GM19328 (cell line): Measurements from ENCODE around the gene RAB8A.
"Not testable (repeated sequence)": the region's sequence is repeated elsewhere in the genome, so short reads cannot be mapped to it uniquely, and the experiment has no call there.

Source experiments
- ATAC-seq: cut with Tn5 transposase; IDR thresholded peaks from one replicate; pipeline ENCODE4 v1.9.1; 2021; ENCODE audit warnings: mild to moderate bottlenecking, moderate library complexity; ENCODE audit not compliant: unreplicated experiment

Gene RAB8A

DNA sequence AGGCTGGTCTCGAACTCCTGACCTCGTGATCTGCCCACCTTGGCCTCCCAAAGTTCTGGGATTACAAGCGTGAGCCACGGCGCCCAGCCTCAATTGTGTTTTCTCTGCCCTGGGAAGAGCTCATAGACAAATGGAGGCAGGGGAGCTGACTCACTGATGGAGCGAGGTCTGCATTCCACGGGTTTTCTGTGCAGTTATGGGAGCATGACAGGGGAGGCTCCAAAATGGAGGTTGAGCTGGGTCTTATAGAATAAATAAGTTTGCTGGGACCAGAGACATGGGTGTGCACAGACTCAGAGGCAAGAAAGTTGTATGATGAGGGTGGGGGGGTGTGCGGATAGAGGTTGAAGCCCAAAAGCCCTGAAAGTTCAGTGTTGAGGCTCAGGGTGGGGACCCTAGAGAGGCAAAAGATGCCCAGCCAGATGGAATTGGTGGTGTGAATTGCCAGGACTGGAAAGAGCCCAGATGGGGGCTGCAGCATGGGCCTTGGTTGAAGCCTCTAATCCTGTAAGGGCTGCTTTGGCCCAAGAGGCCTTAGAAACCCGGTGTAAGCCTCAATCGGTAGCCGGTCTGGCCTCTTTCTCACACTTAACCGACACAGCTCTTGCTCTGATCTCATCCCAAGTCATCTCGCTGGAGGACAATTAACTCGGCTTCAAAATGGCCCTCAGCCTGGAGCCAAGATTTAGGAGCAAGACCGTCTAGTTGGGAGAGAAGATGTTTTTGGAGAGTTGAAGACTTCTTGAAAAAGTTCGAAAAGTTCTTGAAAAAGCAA, 33.5 kb upstream of the RAB8A start:
- ATAC-seq: no peak

DNA sequence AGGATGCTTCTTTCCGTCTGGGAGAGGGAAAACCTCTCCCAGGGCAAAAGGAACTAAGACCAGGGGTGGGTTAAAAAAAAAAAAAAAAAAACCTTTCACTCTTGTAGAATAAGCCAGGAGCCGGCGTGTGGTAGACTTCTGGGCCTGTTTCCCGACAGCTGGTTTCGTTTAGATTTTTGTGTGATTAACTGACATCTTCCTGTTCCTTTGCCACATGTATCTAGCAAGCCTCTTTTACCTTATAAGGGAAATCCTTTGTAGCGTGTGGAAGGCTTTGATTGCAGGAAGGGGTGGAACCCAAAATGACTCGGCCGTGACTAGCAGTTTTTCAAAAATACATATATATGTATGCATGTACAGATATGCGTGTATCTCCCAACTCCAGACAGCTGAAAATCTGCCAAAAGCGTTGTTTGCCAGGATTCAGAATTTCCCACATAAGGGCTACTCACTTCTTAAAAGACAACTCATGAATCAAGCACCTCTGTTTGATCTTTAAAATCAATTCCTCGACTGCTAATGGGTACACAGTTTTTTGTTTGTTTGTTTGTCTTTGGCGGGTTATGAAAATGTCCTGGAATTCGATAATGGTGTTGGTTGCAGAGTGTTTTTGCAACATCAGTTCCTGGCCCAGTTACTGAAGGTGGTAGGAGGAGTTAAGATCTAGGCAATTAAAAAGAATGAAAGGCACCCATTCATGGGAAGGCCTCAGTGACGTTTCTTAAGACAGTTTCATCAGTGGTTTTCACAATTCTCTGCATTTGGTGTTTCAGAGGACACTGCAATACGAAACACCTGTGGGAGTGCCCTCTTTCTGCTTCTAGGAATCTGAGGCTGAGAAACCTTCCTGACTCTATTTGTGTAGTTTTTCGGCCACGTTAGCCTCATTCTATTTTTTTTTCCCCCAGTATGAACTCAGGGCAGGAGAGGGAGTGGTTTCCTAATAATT, 32.7 kb upstream of the RAB8A start:
- ATAC-seq: no peak

DNA sequence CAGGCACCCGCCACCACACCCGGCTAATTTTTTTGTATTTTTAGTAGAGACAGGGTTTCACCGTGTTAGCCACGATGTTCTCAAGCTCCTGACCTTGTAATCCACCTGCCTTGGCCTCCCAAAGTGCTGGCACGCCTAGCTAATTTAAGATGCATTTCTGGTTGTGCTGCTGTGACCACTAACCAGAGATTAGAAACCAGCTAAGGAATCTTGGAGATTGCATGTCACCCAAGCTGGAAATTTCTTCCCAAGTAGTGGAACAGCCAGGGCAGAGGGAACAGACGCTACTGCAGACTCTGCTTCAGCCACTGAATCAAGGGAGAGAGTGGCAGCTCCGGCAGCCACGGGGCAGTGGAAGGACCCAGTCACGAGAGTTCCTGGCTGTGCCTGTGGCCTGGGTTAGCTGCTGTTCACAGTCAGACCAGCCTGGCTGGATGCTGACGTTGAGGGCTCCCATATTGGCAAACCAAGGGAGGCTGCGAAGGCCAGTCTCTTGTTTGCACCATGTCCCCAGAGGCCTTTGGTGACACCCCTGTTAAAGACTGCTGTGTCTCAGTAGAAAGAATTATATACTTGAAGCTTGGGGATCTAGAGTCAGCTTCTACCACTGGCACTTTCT, 27.5 kb upstream of the RAB8A start:
- no peak for ATAC-seq

DNA sequence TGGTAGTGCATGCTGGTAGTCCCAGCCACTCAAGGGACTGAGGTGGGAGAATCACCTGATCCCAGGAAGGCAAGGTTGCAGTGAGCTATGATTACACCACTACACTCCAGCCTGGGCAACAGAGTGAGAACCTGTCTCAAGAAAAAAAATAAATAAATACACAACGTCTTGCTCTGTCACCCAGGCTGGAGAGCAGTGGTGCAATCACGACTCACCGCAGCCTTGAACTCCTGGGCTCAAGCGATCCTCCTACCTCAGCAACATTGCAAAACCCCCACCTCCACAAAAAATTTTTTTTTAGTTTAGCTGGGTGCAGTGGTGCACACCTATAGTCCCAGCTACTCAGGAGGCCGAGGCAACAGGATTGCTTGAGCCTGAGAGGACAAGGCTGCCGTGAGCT, 26.6 kb upstream of the RAB8A start:
- ATAC-seq: no peak

DNA sequence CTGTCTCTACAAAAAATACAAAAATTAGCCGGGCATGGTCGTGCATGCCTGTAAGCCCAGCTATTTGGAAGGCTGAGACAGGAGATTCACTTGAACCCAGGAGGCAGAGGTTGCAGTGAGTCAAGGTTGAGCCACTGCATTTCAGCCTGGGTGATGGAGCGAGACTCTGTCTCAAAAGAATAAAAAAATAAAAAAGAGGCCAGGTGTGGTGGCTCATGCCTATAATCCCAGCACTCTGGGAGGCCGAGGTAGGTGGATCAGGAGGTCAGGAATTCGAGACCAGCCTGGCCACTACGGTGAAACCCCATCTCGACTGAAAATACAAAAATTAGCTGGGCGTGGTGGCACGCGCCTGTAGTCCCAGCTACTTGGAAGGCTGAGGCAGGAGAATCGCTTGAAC, 24.3 kb upstream of the RAB8A start:
- not testable (repeated sequence) for ATAC-seq

DNA sequence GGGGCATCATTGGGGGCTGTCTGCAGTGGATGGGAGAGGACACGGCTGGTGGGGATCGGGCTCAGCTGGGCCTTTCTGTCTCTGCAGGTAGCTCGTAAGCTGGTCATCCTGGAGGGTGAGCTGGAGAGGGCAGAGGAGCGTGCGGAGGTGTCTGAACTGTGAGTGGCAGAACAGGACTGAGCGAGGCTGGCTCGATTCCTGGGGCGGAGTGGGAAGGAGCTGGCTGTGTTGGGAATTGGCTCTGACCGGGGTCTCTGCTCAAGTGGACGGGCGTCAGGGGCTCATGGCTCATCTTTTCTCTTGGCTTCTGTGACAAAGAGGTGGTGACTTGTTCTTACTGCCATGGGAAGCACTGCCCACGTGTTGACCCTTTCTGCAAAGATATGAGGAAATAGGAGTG, 23.7 kb upstream of the RAB8A start:
- no peak for ATAC-seq

DNA sequence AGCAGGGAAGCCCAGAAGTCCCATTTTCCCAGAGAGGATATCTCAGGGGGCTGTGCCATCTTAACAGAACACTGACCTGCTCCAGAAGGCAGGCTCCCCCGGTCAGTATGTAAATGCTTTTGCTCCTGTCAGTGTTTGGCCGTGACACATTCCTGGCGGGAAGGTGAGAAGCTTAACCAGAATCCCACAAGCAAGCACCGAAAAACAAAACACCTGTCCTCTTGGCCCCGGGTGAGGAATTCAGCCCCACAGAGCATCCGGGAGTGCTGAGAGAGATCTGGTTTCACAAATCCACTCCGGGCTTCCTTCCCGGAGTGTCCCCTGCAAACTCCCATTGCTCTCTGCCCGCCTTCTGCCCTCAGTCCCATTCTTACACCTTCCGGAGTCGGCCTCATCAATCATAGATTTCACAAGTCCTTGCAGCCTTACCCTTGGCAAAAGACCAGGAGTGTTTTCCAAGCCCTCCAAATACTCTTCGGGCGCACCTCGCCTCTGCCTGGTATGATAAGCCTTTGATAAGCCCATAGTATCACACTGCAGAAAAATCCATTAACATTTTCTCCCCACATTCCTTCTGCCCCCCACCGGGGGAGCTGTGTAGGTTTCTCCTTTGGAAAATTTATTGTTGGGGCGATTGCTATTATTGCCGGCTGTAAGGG, 23.2 kb upstream of the RAB8A start:
- ATAC-seq: no peak

DNA sequence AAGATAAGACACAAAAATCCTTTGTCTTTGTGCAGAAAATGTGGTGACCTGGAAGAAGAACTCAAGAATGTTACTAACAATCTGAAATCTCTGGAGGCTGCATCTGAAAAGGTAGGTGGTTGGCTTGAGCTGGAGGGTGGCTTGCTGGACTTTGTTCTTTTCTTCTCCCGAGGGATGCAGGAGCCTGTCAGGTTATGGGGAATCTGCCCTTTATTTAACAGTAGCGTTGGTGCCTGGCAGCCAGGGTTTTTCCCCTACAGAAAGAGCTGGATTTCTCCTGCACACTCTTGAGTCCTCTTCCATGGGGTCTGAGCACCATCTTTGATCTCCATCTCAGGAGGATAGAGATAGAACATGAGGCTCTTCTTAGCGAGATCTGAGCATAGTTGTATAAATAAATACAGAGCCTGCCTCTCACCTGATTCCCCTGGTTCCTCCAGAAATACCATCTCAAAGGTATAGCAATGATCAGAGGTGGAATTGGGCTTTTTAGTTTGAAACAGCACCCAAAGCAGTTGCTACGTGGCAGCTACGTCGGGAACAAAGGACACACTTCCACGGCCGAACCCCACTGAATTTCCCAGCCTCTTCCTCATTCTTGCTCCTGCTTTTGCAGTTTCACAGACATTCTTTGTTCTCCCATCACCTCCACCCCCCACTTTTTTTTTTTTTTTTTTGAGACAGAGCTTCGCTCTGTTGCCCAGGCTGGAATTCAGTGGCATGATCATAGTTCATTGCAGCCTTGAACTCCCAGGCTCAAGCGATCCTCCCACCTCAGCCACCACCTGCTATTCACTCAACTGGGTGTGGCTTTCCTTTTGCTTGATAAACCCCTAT, 22.5 kb upstream of the RAB8A start:
- no peak for ATAC-seq

DNA sequence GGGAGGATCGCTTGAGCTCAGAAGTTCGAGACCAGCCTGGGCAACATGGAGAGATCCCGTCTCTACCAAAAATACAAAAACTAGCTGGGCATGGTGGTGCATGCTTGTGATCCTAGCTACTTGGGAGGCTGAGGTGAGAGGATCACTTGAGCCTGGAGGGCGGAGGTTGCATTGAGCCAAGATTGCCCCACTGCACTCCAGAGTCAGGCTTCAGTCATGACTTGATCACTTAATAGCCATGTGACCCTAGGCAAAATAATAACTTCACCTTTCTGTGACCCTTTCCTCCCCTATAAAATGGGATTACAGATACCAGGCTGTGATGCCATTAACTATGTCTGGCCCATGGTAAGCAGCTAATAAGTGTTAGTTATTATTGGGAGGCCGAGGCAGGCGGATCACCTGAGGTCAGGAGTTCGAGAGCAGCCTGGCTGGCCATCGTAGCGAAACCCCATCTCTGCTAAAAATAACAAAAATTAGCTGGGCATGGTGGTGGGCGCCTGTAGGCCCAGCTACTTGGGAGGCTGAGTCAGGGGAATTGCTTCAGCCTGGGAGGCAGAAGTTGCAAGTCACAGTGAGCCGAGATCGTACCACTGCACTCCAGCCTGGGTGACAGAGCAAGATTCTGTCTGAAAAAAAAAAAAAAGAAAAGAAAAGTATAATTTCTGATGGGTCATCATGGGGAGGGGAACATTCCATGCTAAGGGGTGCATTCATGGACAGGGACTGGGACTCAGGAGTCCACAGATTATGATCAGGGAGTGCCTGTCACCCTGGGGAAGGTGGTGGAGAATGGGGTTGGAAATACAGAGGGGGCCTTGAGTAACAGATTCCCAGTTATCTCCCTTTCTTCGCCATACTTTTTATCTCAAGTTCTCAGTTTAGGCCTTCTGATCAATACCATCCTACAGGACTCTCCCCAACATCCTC, 19.9 kb upstream of the RAB8A start:
- no peak for ATAC-seq

DNA sequence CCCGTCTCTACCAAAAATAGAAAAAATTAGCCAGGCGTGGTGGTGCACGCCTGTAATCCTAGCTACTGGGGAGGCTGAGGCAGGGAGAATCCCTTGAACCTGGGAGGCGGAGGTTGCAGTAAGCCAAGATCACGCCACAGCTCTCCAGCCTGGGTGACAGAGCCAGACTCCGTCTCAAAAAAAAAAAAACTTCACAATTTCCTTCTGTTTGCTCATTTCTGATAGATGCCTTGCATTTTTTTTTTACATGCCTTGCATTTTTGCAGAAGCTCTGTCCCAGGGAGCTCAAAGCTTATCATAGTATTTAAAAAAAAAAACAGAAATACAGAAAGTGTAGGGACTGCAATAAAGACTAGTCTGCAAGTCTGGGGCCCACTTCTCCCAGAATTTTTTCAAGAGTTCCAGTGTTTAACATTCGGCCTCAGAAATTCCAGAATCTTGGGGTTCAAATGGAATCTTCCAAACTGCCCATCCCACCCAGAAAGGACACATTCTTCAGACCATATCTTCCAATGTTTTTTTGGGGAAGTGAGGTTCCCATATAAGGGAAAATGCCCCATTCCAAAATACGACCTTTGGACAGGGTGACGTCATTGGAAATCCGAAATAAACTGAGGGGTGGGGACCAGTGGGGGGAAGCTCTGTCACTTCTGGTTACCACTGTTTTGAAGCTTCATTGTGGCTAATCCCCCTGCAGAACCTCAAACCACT, 17.2 kb upstream of the RAB8A start:
- no peak for ATAC-seq

DNA sequence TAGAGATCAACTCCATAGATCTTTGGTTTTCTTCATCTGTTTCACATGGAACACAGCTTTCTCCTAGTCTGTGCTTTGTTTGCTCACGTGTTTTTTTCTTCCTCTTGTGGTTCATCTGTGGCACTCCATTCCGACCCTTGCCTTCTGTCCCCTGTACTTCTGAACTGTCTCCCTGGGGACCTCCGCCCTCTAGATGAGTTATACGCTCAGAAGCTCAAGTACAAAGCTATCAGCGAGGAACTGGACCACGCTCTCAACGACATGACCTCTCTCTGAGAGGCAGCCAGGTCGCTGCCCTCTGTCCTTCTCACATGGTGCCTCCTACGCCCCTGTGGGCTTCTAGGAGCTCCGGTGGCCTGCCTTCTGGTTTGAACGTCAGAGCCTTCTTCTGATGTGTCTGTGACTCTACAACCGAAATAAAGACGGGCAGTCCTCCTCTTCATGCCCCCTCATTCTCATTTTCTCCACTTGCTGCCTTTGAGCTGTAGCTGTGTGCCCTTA, 16.6 kb upstream of the RAB8A start:
- no peak for ATAC-seq

DNA sequence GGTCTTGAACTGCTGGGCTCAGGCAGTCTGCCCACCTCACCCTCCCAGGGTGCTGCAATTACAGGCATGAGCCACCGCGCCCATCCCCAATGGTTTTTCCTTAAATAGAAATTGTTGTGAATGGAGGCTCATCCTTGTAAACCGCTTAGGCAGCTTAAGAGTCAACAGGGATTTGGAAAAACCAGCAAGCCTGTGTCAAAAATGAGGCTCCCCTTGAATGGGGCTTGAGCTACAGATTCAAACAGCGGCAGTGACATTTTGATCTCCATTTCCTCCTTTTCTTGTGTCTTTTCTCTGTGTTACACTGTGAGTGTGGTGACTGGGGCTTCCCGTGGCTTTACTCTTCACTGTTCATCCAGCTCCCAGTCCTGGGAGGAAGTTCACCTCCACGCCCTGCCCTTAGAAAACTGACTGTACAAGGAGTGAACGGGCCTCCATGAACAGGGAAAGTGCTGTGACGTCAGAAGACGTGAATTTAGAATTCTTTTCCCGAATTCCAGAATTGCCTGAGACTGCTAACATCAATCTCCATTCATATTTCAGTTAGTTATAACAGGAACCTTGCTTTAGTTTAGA, 15.3 kb upstream of the RAB8A start:
- ATAC-seq: no peak

DNA sequence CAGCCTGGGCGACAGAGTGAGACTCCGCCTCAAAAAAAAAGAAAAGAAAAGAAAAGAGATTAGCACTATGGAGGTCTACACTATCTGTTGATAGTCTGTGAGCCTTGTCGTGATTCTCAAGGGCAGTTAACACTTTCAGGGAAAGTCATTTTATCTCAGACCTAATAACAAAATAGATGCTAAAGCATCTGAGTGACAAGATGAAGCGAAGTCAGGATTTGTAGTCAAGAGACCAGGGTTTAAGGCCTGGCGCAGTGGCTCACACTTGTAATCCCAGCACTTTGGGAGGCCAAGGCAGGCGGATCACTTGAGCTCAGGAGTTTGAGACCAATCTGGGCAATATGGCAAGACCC, 13.3 kb upstream of the RAB8A start:
- ATAC-seq: no peak

DNA sequence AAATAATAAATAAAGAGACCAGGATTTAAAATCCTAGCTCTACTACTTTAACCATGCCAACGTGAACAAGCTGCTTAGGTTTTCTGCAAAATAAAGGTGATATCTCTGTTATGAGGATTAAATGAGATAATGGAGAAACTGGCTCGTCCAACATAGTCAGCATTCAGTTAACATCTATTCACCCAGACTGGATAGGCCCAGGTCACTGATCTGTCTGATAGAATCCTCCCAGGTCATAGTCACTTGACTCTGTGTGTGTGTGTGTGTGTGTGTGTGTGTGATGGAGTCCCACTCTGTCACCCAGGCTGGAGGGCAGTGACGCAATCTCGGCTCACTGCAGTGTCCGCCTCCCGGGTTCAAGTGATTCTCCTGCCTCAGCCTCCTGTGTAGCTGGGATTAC, 12.9 kb upstream of the RAB8A start:
- ATAC-seq: no peak

DNA sequence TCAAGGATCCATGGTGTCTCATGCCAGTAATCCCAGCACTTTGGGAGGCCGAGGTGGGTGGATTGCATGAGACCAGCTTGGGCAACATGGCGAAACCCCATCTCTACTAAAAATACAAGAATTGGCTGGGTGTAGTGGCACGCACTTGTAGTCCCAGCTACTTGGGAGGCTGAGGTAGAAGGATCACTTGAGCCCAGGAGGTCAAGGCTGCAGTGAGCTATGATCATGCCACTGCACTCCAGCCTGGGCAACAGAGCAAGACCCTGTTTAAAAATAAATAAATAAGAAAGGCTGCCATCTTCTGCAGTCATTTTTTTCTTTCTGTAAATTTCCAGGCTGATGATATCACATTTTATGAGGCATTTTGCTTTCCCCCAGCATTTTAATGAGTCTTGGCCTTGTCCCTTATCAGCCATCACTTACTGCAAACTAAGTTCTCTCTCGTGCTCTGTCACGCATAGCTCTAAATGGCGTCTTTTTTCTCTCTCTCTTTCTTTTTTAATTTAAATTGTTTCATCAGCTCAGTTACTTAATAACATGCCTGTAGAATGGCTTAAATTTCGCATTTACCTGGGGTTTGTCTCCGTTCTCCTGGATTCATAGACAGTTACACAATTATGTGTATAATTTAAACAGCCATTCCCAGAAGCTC, 12.2 kb upstream of the RAB8A start:
- not testable (repeated sequence) for ATAC-seq

DNA sequence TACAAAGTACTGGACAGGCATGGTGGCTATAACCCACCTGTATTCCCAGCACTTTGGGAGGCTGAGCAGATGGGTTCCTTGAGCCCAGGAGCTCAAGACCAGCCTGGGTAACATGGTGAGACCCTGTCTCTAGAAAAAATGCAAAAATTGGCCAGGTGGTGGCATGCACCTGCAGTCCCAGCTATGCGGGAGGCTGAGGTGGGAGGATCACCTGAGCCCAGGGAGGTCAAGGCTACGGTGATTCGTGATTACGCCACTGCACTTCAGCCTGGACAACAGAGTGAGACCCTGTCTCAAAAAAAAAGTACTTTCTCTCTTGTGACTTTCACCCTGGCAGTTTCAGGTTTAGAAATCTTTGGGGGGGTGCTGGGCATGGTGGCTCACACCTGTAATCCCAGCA, 11.2 kb upstream of the RAB8A start:
- no peak for ATAC-seq

DNA sequence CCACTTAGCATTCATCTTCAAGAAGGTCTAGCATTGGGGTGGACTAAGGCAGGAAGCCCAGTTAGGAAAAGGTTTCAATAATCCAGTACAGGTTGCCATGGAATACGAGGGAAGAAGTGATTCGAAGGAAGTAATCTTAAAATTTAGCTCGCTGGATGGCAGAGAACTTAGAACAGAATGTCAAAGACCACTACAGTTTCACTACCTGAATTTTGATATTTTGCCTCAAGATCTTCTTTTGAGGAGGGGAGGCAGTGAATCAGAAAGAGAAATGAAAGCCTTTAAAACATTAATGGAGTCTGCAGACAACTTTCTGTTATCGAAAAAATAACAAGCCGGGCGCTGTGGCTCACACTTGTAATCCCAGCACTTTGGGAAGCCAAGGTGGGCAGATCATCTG, 7.0 kb upstream of the RAB8A start:
- ATAC-seq: no peak

DNA sequence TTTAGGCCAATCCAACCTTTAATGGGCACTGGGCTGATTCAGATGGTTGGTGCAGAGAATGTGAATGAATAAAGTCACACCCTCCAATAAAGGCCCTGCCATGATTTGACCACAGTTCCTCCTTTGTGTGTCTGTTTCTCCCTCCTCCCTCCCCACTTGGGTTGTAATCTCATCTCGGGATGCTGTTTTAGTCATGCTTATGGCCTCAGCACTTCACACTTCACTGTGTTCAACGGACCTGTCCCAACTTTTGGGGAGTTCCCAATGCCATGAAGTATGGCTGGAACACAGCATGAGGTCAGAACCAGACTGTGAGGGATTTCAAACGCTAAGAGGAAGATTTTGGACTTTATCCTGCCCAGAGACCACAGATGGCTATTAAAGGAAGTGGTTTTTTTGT, 5.6 kb upstream of the RAB8A start:
- ATAC-seq: no peak
